Effector memory CD4-positive, alpha-beta T cell (primary cell): ENCODE data around the gene MNAT1.
"Not testable (repeated sequence)": the region's sequence is repeated elsewhere in the genome, so short reads cannot be mapped to it uniquely, and the experiment has no call there.

Source experiments
- DNase-seq, 3 donors: peaks; one replicate each; pipeline ENCODE4 v3.0.0-alpha.2; 2020
- H3K27ac ChIP-seq: 2 replicates; pipeline ENCODE4 v1.7.0; 2013; ENCODE audit warnings: mild to moderate bottlenecking, low read length, moderate library complexity; ENCODE audit not compliant: insufficient read depth, poor library complexity, severe bottlenecking
- H3K27me3 ChIP-seq: replicated peaks from 2 replicates; pipeline ENCODE4 v1.7.0; 2013; ENCODE audit warnings: mild to moderate bottlenecking, low read length; ENCODE audit not compliant: insufficient read depth, control insufficient read depth, poor library complexity, severe bottlenecking
- H3K36me3 ChIP-seq: 2 replicates; pipeline ENCODE4 v1.7.0; 2013; ENCODE audit warnings: mild to moderate bottlenecking, low read length, moderate library complexity; ENCODE audit not compliant: control insufficient read depth, insufficient read depth
- H3K4me1 ChIP-seq: 2 replicates; pipeline ENCODE4 v1.7.0; 2013; ENCODE audit warnings: low read length, mild to moderate bottlenecking; ENCODE audit not compliant: control insufficient read depth, insufficient read depth, poor library complexity, severe bottlenecking
- H3K4me3 ChIP-seq: 2 replicates; pipeline ENCODE4 v1.7.0; 2013; ENCODE audit warnings: low read length, low read depth, mild to moderate bottlenecking; ENCODE audit not compliant: insufficient read depth, poor library complexity, severe bottlenecking
- H3K9me3 ChIP-seq: 2 replicates; pipeline ENCODE4 v1.7.0; 2013; ENCODE audit warnings: mild to moderate bottlenecking, low read length, moderate library complexity; ENCODE audit not compliant: control insufficient read depth

MNAT1 gene

GRCh38 chr14:60865378-60866127 is 131.0 kb downstream of the MNAT1 start:
- no peak for DNase-seq
- H3K27me3 ChIP-seq: no peaks in the 10 kb centered on the region
- H3K36me3 ChIP-seq: no peaks in the 10 kb centered on the region
- H3K9me3 ChIP-seq: no peaks in the 10 kb centered on the region
- H3K4me1 ChIP-seq: no peaks in the 10 kb centered on the region
- no peak overlapping the region for H3K27ac ChIP-seq
- no peak overlapping the region for H3K4me3 ChIP-seq

GRCh38 chr14:60867503-60868172 is 133.1 kb downstream of the MNAT1 start:
- no peaks in the 10 kb centered on the region for H3K36me3 ChIP-seq
- no peaks in the 10 kb centered on the region for H3K4me1 ChIP-seq
- H3K9me3 ChIP-seq: no peaks in the 10 kb centered on the region
- no peaks in the 10 kb centered on the region for H3K27me3 ChIP-seq
- H3K27ac ChIP-seq: no peak overlapping the region
- DNase-seq: no peak
- no peak overlapping the region for H3K4me3 ChIP-seq

GRCh38 chr14:60878121-60878520 is 143.6 kb downstream of the MNAT1 start:
- H3K27me3 ChIP-seq: no peaks in the 10 kb centered on the region
- peaks cover 5% of the 10 kb centered on the region for H3K36me3 ChIP-seq
- H3K27ac ChIP-seq: no peak overlapping the region
- no peak overlapping the region for H3K4me3 ChIP-seq
- no peaks in the 10 kb centered on the region for H3K4me1 ChIP-seq
- DNase-seq: no peak
- H3K9me3 ChIP-seq: peaks cover 5% of the 10 kb centered on the region

- Histone ChIP-seq H3K4me1 (no peaks in the 10 kb centered on the region), H3K27me3 (no peaks in the 10 kb centered on the region), H3K27ac (no peak overlapping the region), H3K9me3 (peaks cover 5% of the 10 kb centered on the region), H3K36me3 (peaks cover 5% of the 10 kb centered on the region), H3K4me3 (no peak overlapping the region)
- DNase-seq: no peak
Observed at GRCh38 chr14:60878536-60878935, 144.0 kb downstream of the MNAT1 start.

- Histone ChIP-seq H3K4me3 (no peak overlapping the region), H3K9me3 (peaks cover 5% of the 10 kb centered on the region), H3K27me3 (no peaks in the 10 kb centered on the region), H3K27ac (no peak overlapping the region), H3K36me3 (peaks cover 5% of the 10 kb centered on the region), H3K4me1 (no peaks in the 10 kb centered on the region)
- no peak for DNase-seq
Observed at GRCh38 chr14:60882219-60882618, 147.7 kb downstream of the MNAT1 start.

- peaks cover 5% of the 10 kb centered on the region for H3K9me3 ChIP-seq
- H3K27ac ChIP-seq: no peak overlapping the region
- H3K4me3 ChIP-seq: no peak overlapping the region
- H3K4me1 ChIP-seq: no peaks in the 10 kb centered on the region
- peaks cover 5% of the 10 kb centered on the region for H3K36me3 ChIP-seq
- no peak for DNase-seq
- H3K27me3 ChIP-seq: no peaks in the 10 kb centered on the region
Observed at GRCh38 chr14:60884134-60884533, 149.6 kb downstream of the MNAT1 start.

GRCh38 chr14:60890636-60891035 is 156.1 kb downstream of the MNAT1 start:
- H3K27ac ChIP-seq, H3K9me3 ChIP-seq, H3K36me3 ChIP-seq, H3K4me3 ChIP-seq, DNase-seq, H3K4me1 ChIP-seq, H3K27me3 ChIP-seq: not testable (repeated sequence)

GRCh38 chr14:60893911-60894310 is 159.3 kb downstream of the MNAT1 start:
- no peaks in the 10 kb centered on the region for H3K9me3 ChIP-seq

GRCh38 chr14:60904381-60904780 is 169.8 kb downstream of the MNAT1 start:
- no peak overlapping the region for H3K27ac ChIP-seq
- H3K4me3 ChIP-seq: no peak overlapping the region
- no peaks in the 10 kb centered on the region for H3K4me1 ChIP-seq
- no peaks in the 10 kb centered on the region for H3K27me3 ChIP-seq
- H3K36me3 ChIP-seq: no peaks in the 10 kb centered on the region
- no peak for DNase-seq
- no peaks in the 10 kb centered on the region for H3K9me3 ChIP-seq

More at GRCh38 chr14:60893911-60894310, 159.3 kb downstream of the MNAT1 start:
- Histone ChIP-seq H3K36me3 (no peaks in the 10 kb centered on the region), H3K27me3 (no peaks in the 10 kb centered on the region), H3K4me3 (no peak overlapping the region), H3K27ac (no peak overlapping the region), H3K4me1 (no peaks in the 10 kb centered on the region)
- no peak for DNase-seq

- Histone ChIP-seq H3K4me3 (no peak overlapping the region), H3K36me3 (no peaks in the 10 kb centered on the region), H3K4me1 (no peaks in the 10 kb centered on the region), H3K27ac (no peak overlapping the region), H3K9me3 (no peaks in the 10 kb centered on the region), H3K27me3 (no peaks in the 10 kb centered on the region)
- DNase-seq: no peak
Observed at GRCh38 chr14:60905923-60906322, 171.4 kb downstream of the MNAT1 start.
